Measurements from ENCODE around the gene WDR7. TPM values are rescaled to one million over a fixed set of nuclear protein-coding genes. Genes with fewer than 3 reads are reported as not detected.
A peak's percentile ranks its signal among the peaks of the same experiment; 100 is the strongest.

WDR7 gene
- total RNA-seq: 10 to 100 TPM; 10.4 to 18.8 (median 15.3) TPM
- long read RNA-seq: 0 reads

DNA sequence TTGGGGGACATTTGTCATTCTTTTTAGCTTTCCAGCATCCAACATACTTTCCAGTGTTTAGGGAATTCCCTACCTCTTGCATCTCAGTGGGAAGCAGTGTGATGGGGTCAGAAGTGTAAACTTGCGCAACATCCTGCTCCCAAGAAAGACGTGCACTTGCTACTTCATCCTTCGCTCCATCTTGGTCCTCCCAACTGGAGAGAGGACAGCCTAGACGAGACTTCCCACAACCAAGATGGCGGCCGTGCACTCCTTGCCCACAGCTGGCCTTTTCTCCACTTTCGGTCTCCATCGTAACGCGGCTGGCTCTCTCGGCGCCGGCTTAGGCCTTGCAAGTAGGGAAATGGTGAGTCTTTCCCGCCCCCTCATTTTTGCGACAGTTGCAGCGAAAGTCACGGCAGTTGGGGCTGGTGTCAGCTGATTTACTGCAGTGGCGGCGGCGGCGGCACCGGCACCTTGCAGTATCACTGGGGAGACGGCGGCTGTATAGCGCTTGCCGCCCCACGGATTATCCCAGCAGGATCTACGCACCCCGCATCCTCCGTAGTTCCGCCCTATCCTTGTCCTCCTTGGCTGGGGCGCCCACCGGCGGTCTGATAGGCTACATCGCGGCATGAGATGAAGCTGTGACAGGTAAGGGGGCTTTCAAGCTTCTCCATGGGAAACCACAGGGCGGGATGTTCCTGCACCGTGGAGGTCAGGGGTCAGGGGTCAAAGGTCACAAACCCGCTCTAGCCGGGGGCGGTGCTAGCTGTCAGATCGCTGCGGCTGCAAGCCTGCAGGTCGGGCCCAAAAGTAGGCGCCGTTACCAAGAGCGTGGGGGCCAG lies at the start of gene WDR7:
Gene WDR7, plus strand, starts transcription at position 416 of the 827 bp plus-strand sequence. CDS start 21,157 bp downstream, outside the sequence.
- WGBS (ENCODE audit: insufficient coverage, low coverage, low lambda C conversion rate, missing lambda C conversion rate): under 1% methylated on average over 21 of the region's 47 CpGs
- H3K4me3 ChIP-seq: peak within 1 kb of the TSS; percentile 86 to 93 (median 87)
- TF ChIP-seq POLR2A (IDR thresholded peaks at IDR 0.05) (peak; percentile 73), CTCF (IDR thresholded peaks at IDR 0.05) (no peak)
- DNase-seq (peak; percentile 95 to 97 (median 97)), ATAC-seq (peak; percentile 95 to 98 (median 96))
- intact Hi-C loops (cut with DNase I): no loop called here
- no peaks in the 10 kb centered on the region for H3K27me3 ChIP-seq
- H3K27ac ChIP-seq: peak within 1 kb of the TSS; percentile 68 to 83 (median 68)
- no peaks in the 10 kb centered on the region for H3K9me3 ChIP-seq
- no peaks in the 10 kb centered on the region for H3K36me3 ChIP-seq
- peaks cover 0 to 14% (median 5%) of the 10 kb centered on the region in 4 donors for H3K4me1 ChIP-seq

DNA sequence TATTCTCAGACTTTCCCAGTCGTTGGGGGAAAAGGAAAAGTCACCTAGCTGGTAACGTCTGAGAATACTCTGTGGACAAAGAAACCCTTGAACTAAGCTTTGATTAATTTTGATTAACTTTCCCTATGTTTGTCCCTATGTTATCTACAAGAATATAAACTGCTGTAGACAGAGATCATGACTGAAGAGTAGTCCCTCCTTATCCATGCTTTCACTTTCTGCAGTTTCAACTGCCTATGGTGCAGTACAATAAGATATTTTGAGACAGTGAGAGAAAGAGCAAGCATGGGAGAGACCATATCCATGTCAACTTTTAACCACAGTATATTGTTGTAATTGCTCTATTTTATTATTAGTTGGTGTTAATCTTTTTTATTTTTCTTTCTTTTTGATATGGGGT lies 44.5 kb upstream of the WDR7 start:
- intact Hi-C loops (cut with DNase I): no loop called here
- H3K36me3 ChIP-seq: peaks cover 0 to 64% (median 13%) of the 10 kb centered on the region in 4 donors
- no peak overlapping the region for H3K4me3 ChIP-seq
- DNase-seq: no peak
- H3K27ac ChIP-seq: no peak overlapping the region
- 92% methylated on average over 2 of the region's 2 CpGs for WGBS (ENCODE audit: insufficient coverage, low coverage, low lambda C conversion rate, missing lambda C conversion rate)
- H3K27me3 ChIP-seq: no peaks in the 10 kb centered on the region
- H3K9me3 ChIP-seq: no peaks in the 10 kb centered on the region
- TF ChIP-seq POLR2A (IDR thresholded peaks at IDR 0.05): no peak
- TF ChIP-seq CTCF (IDR thresholded peaks at IDR 0.05): no peak
- ATAC-seq: no peak
- H3K4me1 ChIP-seq: no peaks in the 10 kb centered on the region

DNA sequence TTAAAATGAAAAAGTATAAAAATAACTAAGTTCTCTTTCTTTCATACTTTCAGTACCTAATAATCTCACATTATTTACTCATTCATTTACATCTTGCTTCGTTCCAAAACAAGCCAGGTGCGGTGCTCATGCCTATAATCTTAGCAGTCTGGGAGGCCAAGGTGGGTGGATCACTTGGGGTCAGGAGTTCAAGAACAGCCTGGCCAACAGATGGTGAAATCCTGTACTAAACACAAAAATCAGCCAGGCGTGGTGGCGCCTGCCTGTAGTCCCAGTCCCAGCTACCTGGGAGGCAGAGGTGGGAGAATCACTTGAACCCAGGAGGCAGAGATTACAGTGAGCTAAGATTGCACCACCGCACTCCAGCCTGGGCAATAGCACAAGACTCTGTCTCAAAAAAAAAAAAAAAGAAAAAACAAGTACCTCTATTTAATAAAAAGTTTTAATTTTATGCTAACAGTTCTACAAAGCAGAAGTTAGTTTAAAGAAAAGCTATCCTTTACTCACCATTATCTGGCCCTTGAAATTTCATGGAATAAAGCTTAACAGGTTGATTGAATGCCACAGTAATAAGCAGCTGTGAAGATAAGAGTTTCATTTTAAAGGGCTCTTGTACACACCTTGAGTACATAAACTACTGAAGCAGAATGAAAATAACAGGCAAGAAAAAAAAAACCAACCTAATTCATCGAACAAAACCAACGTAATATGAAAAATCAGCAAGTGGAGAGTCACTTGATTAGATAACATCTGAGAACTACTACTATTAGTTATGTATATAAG lies 35.2 kb upstream of the WDR7 start:
- H3K27ac ChIP-seq: no peak overlapping the region
- H3K36me3 ChIP-seq: peaks cover 0 to 53% (median 21%) of the 10 kb centered on the region in 4 donors
- WGBS (ENCODE audit: insufficient coverage, low coverage, low lambda C conversion rate, missing lambda C conversion rate): 45% methylated on average over 7 of the region's 7 CpGs
- H3K9me3 ChIP-seq: no peaks in the 10 kb centered on the region
- ATAC-seq (peak; percentile 88 to 96 (median 91)), DNase-seq (peak in 2 of 3 donors; percentile 35 to 73)
- no peak overlapping the region for H3K4me3 ChIP-seq
- TF ChIP-seq POLR2A (IDR thresholded peaks at IDR 0.05): no peak
- TF ChIP-seq CTCF (IDR thresholded peaks at IDR 0.05): no peak
- intact Hi-C loops (cut with DNase I): no loop called here
- no peaks in the 10 kb centered on the region for H3K27me3 ChIP-seq
- H3K4me1 ChIP-seq: peaks cover 0 to 3% (median 0%) of the 10 kb centered on the region in 4 donors

DNA sequence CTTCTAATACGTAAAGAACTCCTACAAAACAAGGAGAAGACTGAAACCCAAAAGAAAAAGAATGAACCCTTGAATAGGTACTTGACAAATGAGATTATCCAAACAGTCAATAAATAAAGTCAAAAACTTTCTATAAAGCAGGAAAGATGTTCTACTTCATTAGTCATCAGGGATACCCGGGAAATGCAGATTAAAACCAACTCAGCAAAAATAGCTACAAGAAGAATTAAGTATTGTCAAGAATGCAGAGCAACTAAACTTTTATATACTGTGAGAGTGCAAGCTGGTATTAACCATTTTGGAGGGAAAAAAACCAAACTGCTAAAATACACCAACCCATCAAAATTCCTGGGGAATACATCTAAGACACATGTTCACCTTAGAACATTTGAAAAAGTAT lies 23.2 kb upstream of the WDR7 start:
- TF ChIP-seq CTCF (IDR thresholded peaks at IDR 0.05) (no peak), POLR2A (IDR thresholded peaks at IDR 0.05) (no peak)
- Histone ChIP-seq H3K27me3 (no peaks in the 10 kb centered on the region), H3K36me3 (peaks cover 0 to 22% (median 3%) of the 10 kb centered on the region in 4 donors), H3K4me1 (peaks cover 0 to 29% (median 8%) of the 10 kb centered on the region in 4 donors), H3K9me3 (no peaks in the 10 kb centered on the region), H3K27ac (no peak overlapping the region), H3K4me3 (no peak overlapping the region)
- ATAC-seq (no peak), DNase-seq (no peak)
- 83% methylated on average over 2 of the region's 2 CpGs for WGBS (ENCODE audit: insufficient coverage, low coverage, low lambda C conversion rate, missing lambda C conversion rate)
- intact Hi-C loops (cut with DNase I): no loop called here
